NT2/D1 (cell line): ENCODE measurements around the gene SMIM1.

ENCODE experiments used
- DNase-seq: peaks from one replicate; pipeline ENCODE4 v3.0.0-alpha.2; 2011; ENCODE audit warnings: low read depth, low spot score
- H3K27me3 ChIP-seq: 2 replicates; pipeline ENCODE4 v1.6.0; 2011; ENCODE audit warnings: mild to moderate bottlenecking; ENCODE audit not compliant: insufficient read length, insufficient read depth
- H3K36me3 ChIP-seq: 2 replicates; pipeline ENCODE4 v1.6.1; 2011; ENCODE audit warnings: mild to moderate bottlenecking, low read length, mixed read lengths; ENCODE audit not compliant: insufficient read depth, insufficient read length
- H3K4me1 ChIP-seq: 2 replicates; pipeline ENCODE4 v1.5.1; 2011; ENCODE audit not compliant: insufficient read depth, insufficient read length
- H3K4me3 ChIP-seq: 2 replicates; pipeline ENCODE4 v1.5.1; 2011; ENCODE audit warnings: low read depth; ENCODE audit not compliant: insufficient read length
- H3K9ac ChIP-seq: 2 replicates; pipeline ENCODE4 v1.6.0; 2011; ENCODE audit warnings: low read depth; ENCODE audit not compliant: insufficient read length
- H3K9me3 ChIP-seq: 2 replicates; pipeline ENCODE4 v1.5.1; 2011; ENCODE audit warnings: mild to moderate bottlenecking, low read length; ENCODE audit not compliant: insufficient read depth
- SUZ12 ChIP-seq: IDR thresholded peaks from 2 replicates; pipeline ENCODE4 v1.6.1; 2011; ENCODE audit not compliant: insufficient read length, insufficient read depth; ENCODE audit errors: extremely low read depth
- YY1 ChIP-seq: IDR thresholded peaks from 2 replicates; pipeline ENCODE4 v1.6.1; 2011; ENCODE audit not compliant: insufficient read length, insufficient read depth
- ZNF274 ChIP-seq: IDR thresholded peaks from 2 replicates; pipeline ENCODE4 v1.6.1; 2011; ENCODE audit warnings: mild to moderate bottlenecking, low read depth, low read length

The SMIM1 gene

DNA sequence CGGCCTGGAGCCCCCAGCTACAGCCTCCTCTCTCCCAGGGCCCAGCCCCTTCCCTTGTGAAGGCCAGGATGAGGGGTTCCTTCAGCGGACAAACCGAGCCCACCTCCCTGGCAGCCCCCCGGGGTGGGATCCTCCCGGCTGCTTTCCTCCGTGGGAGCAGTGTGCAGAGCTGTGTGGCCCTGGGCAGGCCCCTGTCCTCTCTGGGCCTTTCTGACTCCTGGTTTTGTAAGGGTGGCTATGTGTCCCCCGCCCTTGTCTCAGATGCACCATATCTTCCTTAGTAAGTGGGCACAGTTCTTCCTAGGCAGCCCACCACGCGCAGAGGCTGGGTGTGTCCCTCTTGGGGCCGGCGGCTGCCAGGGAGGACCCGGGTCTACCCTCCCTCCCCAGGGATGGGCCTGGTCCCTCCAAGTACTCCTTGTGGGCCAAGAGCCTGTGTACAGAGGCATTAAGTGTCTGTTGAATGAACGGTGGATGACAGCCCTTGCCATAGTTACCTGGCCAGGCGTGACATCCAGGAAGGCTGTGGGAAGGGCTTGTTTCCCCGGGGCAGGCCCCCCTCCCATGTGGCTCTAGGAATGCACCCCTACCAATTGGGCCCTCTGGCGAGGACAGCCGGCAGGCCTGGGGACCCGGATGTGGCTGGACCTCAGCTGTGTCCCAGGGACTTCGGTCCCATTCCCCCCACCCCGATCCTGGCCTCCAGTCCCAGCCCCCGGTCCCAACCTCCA, 3.8 kb downstream of the SMIM1 start:
- Histone ChIP-seq H3K4me3 (no peak overlapping the region), H3K4me1 (peaks cover 12% of the 10 kb centered on the region), H3K9ac (no peak overlapping the region), H3K36me3 (peaks cover 40% of the 10 kb centered on the region), H3K27me3 (peaks cover 6% of the 10 kb centered on the region), H3K9me3 (no peaks in the 10 kb centered on the region)
- TF ChIP-seq ZNF274 = no peak
- TF ChIP-seq YY1 = no peak
- TF ChIP-seq SUZ12 = no peak
- no peak for DNase-seq

DNA sequence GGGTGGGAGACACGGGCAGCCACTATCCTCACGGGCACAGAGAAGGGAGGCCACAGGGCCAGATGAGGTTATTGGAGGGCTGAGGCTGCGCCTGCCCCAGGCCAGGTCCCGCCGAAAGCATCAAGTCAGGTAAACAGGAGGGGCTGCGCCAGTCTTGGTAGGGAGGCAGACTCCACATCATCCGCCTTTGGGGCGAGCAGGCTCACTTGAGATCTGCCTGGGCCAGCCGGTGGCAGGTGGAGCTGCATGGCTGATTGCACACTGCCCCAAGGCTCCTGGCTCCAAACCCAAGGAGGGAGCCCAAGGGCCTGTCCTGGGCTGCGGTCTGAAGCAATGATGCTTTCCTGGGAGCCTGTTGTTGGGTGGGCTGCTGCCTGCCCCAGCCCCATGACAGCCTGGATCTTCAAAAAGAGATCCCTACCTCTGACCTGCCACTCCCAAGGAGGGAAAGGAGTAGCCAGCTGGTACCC, 4.6 kb downstream of the SMIM1 start:
- Histone ChIP-seq H3K9me3 (no peaks in the 10 kb centered on the region), H3K4me3 (no peak overlapping the region), H3K9ac (no peak overlapping the region), H3K4me1 (peaks cover 12% of the 10 kb centered on the region), H3K27me3 (no peaks in the 10 kb centered on the region), H3K36me3 (peaks cover 47% of the 10 kb centered on the region)
- no peak for DNase-seq
- no peak for TF ChIP-seq SUZ12
- TF ChIP-seq YY1 = no peak

DNA sequence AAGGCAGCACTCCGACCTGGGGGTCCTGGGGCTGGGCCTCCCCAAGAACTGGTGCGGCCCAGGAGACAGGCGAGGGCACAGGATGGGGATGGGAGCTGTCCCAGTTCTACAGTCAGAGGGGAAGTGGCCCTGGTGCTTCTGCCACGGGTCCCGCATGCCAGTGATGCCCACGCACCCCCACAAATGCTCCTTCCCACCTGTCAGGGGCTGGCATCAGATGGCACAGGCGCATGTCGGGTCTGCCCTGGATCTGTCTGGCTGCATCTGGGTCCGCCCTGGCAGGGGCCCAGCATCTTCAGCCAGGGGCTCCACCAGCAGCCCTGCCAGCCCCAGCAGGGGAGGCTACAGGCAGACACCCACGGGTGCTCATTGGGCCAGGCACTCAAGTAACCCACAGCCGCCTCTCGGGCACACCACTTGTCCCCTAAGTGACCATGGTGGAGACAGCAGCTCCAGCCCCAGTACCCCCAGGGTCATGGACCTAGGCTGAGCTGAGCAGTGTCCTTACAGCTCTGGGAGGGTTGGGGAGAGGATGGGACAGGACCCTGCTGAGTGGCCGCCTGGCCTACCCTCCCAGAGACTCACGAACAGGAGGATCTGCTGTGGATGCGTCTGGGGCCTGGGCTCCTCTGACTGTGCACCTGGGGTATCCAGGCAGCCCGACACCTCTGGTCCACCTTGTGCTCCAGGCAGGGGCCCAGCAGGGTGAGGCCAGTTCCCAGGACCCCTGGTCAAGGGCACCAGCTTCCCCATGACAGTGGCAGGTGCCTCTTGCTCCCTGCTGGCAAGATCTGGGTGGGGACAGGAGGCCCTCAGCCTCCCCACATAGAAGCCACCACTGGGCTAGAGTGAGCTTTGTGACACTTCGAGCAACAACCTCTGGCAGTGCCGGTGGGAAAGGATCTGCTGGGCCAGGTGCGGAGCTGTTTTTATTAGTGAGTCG, 5.4 kb downstream of the SMIM1 start:
- Histone ChIP-seq H3K27me3 (no peaks in the 10 kb centered on the region), H3K4me1 (peaks cover 12% of the 10 kb centered on the region), H3K9ac (no peak overlapping the region), H3K4me3 (no peak overlapping the region), H3K36me3 (peaks cover 55% of the 10 kb centered on the region), H3K9me3 (no peaks in the 10 kb centered on the region)
- no peak for DNase-seq
- no peak for TF ChIP-seq SUZ12
- no peak for TF ChIP-seq ZNF274
- no peak for TF ChIP-seq YY1

DNA sequence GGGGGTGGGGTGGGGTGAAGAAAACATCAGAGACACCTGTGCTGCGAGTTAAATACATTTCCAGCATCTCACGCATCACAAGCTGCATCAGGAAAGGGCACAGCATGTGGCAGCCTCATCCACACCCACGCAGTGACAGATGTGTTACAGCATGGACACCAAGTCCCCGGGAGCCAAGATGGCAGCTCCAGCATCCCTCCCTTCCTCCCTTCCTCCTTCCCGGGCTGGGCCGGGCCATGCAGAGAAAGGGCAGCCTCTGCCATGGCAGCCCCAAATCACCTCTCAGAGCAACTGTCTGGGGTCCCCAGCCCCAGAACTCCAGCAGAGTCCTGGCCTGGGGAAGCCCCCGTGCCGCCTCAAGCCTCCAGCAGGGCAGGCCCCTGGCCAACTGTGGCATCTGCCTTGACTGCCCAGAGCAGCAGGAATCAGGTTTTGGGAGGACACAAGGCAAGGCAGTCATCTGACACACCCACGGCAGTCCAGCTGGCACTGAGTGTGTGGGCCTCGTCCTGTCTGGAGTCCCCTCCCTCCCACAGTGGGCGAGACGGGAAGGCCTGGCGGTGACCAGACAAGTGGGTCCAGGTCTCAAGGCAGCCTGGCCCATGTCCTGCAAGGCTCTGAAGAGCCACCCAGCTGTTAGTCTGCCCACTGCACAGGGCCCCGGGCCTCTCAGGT, 6.2 kb downstream of the SMIM1 start:
- Histone ChIP-seq H3K27me3 (no peaks in the 10 kb centered on the region), H3K4me3 (no peak overlapping the region), H3K9me3 (no peaks in the 10 kb centered on the region), H3K4me1 (peaks cover 12% of the 10 kb centered on the region), H3K36me3 (peaks cover 63% of the 10 kb centered on the region), H3K9ac (no peak overlapping the region)
- TF ChIP-seq SUZ12 = no peak
- no peak for TF ChIP-seq YY1
- TF ChIP-seq ZNF274 = no peak
- no peak for DNase-seq

DNA sequence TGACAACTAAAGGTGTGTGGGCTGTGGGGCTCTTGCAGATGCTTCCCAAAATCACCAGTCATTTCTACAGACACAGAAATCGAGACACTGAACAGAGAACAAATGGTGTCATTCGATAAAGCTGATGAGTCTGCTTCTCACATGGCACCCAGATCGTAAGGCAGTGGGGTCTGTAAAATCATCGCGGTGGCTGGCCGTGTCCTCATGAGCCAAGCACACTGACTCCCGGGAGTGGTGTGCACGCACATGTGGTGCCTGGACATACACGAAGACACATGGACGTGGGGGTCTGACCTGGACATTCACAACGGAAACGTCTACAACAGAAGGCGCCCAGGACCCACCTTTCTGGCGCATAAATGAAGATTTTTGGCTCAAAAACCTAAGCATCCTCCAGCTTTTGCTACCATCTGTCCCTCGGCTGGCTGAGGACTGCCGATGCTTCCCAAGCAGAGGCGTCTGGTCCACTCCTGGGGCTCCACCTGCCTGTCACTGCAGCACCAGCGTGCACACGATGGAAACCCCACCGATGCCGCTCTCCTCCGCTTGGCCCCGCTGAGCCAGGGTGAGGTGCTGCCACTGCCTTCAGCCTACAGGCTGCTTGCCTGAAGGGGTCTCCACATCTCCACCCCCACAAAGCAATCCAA, 6.8 kb downstream of the SMIM1 start:
- H3K36me3 ChIP-seq = peaks cover 70% of the 10 kb centered on the region
- no peak for TF ChIP-seq SUZ12
- TF ChIP-seq YY1 = no peak
- no peak for TF ChIP-seq ZNF274
- peaks cover 7% of the 10 kb centered on the region for H3K4me1 ChIP-seq
- H3K27me3 ChIP-seq = no peaks in the 10 kb centered on the region
- H3K9me3 ChIP-seq = no peaks in the 10 kb centered on the region
- no peak overlapping the region for H3K4me3 ChIP-seq
- H3K9ac ChIP-seq = no peak overlapping the region
- no peak for DNase-seq

DNA sequence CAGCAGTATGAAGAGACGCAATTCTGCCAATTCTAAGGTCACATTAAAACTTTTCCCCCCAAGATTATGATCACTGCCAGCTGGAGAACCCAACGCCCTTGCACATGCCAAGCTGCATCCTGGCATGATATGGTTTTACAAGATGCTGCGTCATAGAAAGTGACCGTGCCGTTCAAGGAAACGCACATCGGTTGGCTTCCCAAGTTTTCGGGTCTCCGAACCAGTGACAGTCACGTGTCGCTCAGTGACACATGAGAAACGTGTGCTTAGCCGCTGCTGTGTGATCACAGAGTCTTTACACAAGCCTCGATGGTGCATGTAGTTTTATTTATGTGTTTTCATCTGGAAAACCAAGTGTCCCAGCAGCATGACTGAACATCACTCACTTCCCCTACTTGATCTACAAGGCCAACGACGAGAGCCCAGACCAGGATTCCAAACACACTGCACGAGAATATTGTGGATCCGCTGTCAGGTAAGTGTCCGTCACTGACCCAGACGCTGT, 7.4 kb downstream of the SMIM1 start:
- Histone ChIP-seq H3K9me3 (no peaks in the 10 kb centered on the region), H3K27me3 (no peaks in the 10 kb centered on the region), H3K9ac (no peak overlapping the region), H3K36me3 (peaks cover 76% of the 10 kb centered on the region), H3K4me1 (peaks cover 5% of the 10 kb centered on the region), H3K4me3 (no peak overlapping the region)
- TF ChIP-seq YY1 (no peak), SUZ12 (no peak), ZNF274 (no peak)
- DNase-seq = no peak
